K562 (cell line): ENCODE measurements around the gene TP63. TPM values are rescaled to one million over a fixed set of nuclear protein-coding genes. Genes with fewer than 3 reads are reported as not detected.

ENCODE experiments used
- ATAC-seq: fragments of 200-7000 bp; cut with Tn5 transposase; 3 replicates; pipeline ENCODE4 v1.9.1; 2020; ENCODE audit warnings: moderate library complexity
- BruUV-seq: library from RNA; stranded (reverse); fragments of 400-500 nt; replicated peaks from 2 replicates; lab custom pipeline; 2021; lab: Mats Ljungman, UMichigan
- CTCF ChIA-PET: fragments of 300-600 bp; formaldehyde crosslinking; extraction: SDS; loops from one replicate; lab custom pipeline; 2021; ENCODE audit warnings: low intra/inter-chr PET ratio; lab: Yijun Ruan, JAX
- POLR2A ChIA-PET: fragments of 300-600, 350-650 bp; sonication (Branson Sonifier 250); formaldehyde crosslinking; extraction: SDS; loops from one replicate; lab custom pipeline; 2021; ENCODE audit warnings: antibody characterized with exemption, inconsistent platforms; lab: Yijun Ruan, JAX
- DNase-seq, 4 experiments: peaks; one replicate each; pipeline versions ENCODE4 v3.0.0 to v3.0.0-alpha.2; 2011 to 2018; ENCODE audit warnings: low spot score in 3 of 4, mixed read lengths in 3 of 4; ENCODE audit errors: extremely low read depth in 1 of 4
- FAIRE-seq: peaks from 2 replicates; lab custom pipeline; 2011; peaks lifted over from hg19 to GRCh38; lab: Jason Lieb, UNC
- H2AFZ ChIP-seq: 2 replicates; pipeline ENCODE4 v1.6.0; 2011; ENCODE audit warnings: low read depth, low read length, control low read depth, inconsistent platforms
- H3K27ac ChIP-seq: fragments of 200-600 bp; 3 replicates; pipeline ENCODE4 v1.8.0; 2011; ENCODE audit warnings: low read depth, mild to moderate bottlenecking, control low read depth, inconsistent platforms, low read length, moderate library complexity, mixed read lengths; ENCODE audit errors: extremely low read depth
- H3K27me3 ChIP-seq, 2 experiments: fragments of 300-600 bp in 1 of 2; 2 replicates in 1 of 2; 3 replicates in 1 of 2; pipeline versions ENCODE4 v1.6.0 to v1.8.0; 2011; ENCODE audit warnings: inconsistent platforms in 2 of 2, low read length in 2 of 2, mild to moderate bottlenecking in 1 of 2, mixed read lengths in 1 of 2, moderate library complexity in 1 of 2; ENCODE audit not compliant: control insufficient read depth in 2 of 2, insufficient read depth in 2 of 2
- H3K36me3 ChIP-seq: fragments of 300-600 bp; 3 replicates; pipeline ENCODE4 v1.8.0; 2011; ENCODE audit warnings: mild to moderate bottlenecking, low read length, inconsistent platforms; ENCODE audit not compliant: control insufficient read depth, insufficient read depth
- H3K4me1 ChIP-seq, 2 experiments: fragments of 200-600 bp in 1 of 2; replicated peaks in 1 of 2; 2 replicates in 1 of 2; 3 replicates in 1 of 2; pipeline versions ENCODE4 v1.5.1 to v1.8.0; 2011; ENCODE audit warnings: inconsistent platforms in 2 of 2, low read length in 2 of 2, mild to moderate bottlenecking in 1 of 2, mixed read lengths in 1 of 2, moderate library complexity in 1 of 2; ENCODE audit not compliant: control insufficient read depth in 2 of 2, insufficient read depth in 2 of 2
- H3K4me2 ChIP-seq: 2 replicates; pipeline ENCODE4 v1.6.1; 2011; ENCODE audit warnings: low read length, control low read depth, inconsistent platforms, mixed read lengths; ENCODE audit not compliant: insufficient read depth
- H3K4me3 ChIP-seq: fragments of 200-600 bp; sonication (generic), shearing (Covaris generic); 2 replicates; pipeline ENCODE4 v1.5.1; 2016; ENCODE audit warnings: control low read depth, inconsistent platforms
- H3K79me2 ChIP-seq: fragments of 200-600 bp; 3 replicates; pipeline ENCODE4 v1.8.0; 2011; ENCODE audit warnings: low read length, inconsistent platforms; ENCODE audit not compliant: control insufficient read depth, insufficient read depth
- H3K9ac ChIP-seq, 2 experiments: 2 replicates each; pipeline versions ENCODE4 v1.6.0 to v1.6.1; 2011; ENCODE audit warnings: low read depth in 2 of 2, low read length in 2 of 2, control low read depth in 1 of 2, inconsistent platforms in 1 of 2, mild to moderate bottlenecking in 1 of 2, mixed read lengths in 1 of 2; ENCODE audit not compliant: insufficient read depth in 1 of 2
- H3K9me1 ChIP-seq: one replicate; pipeline ENCODE4 v1.6.0; 2011; ENCODE audit warnings: inconsistent platforms, mild to moderate bottlenecking, low read length, moderate library complexity; ENCODE audit not compliant: control insufficient read depth, insufficient read depth
- H3K9me3 ChIP-seq: replicated peaks from 2 replicates; pipeline ENCODE4 v1.5.1; 2011; ENCODE audit warnings: low read depth, low read length, inconsistent platforms; ENCODE audit not compliant: control insufficient read depth, insufficient read depth
- H4K20me1 ChIP-seq: replicated peaks from 2 replicates; pipeline ENCODE4 v1.6.1; 2011; ENCODE audit warnings: low read length, inconsistent platforms, mixed read lengths; ENCODE audit not compliant: control insufficient read depth, insufficient read depth
- GTF2B ChIP-seq: IDR thresholded peaks from 2 replicates; pipeline ENCODE4 v1.6.1; 2011; ENCODE audit not compliant: insufficient read length; ENCODE audit errors: extremely low read depth
- HMG20B ChIP-seq: fragments of 250-450 bp; sonication (Bioruptor Pico); IDR thresholded peaks from 2 replicates; pipeline ENCODE4 v1.5.0; 2021; ENCODE audit warnings: mild to moderate bottlenecking
- KLF10 ChIP-seq: fragments of 250-450 bp; sonication (Bioruptor Pico); IDR thresholded peaks from 2 replicates; pipeline ENCODE4 v1.6.1; 2021; ENCODE audit warnings: matching md5 sums
- ZNF583 ChIP-seq: fragments of 250-450 bp; sonication (Bioruptor Pico); IDR thresholded peaks from 2 replicates; pipeline ENCODE4 v1.4.0; 2020
- WGBS: fragments of 100-300 bp; shearing (Covaris generic); methylation state at CpG from one replicate; pipeline ENCODE4 v1.1.6; 2016; ENCODE audit warnings: low coverage, mixed read lengths; ENCODE audit not compliant: insufficient coverage; ENCODE audit errors: missing lambda C conversion rate; 5-methylcytosine and 5-hydroxymethylcytosine counted together
- in situ Hi-C: fragments of 300-500 bp; cut with MboI; formaldehyde crosslinking; loops from 4 replicates; pipeline ENCODE4 v1.15.0; 2018; ENCODE audit warnings: inconsistent platforms, mixed read lengths
- intact Hi-C: fragments of 100-400 bp; cut with micrococcal nuclease; formaldehyde crosslinking; loops from 2 replicates; pipeline ENCODE4 v1.14.2; 2022
- polyA plus RNA-seq, 8 experiments: library from polyadenylated mRNA; depleted of rRNA in 4 of 8; stranded (reverse) in 5 of 8; unstranded in 3 of 8; fragments of >200 nt; fragmentation: Nextera tagmentation in 2 of 8; fragmentation: Illumina TruSeq in 1 of 8; extraction: Ambion mirVana in 2 of 8; extraction: Trizol in 1 of 8; gene quantifications; 2 replicates each; pipeline versions ENCODE4 v1.2.1 to v1.2.3, GENCODE V29; 2011 to 2014; ENCODE audit warnings: inconsistent platforms in 1 of 8, missing spikeins in 1 of 8
- total RNA-seq, 7 experiments: library from RNA; depleted of rRNA in 6 of 7; stranded (reverse); fragments of >200 nt in 6 of 7; fragmentation: Illumina TruSeq in 2 of 7; extraction: Trizol in 2 of 7; gene quantifications; 2 replicates each; pipeline versions ENCODE4 v1.2.1 to v1.2.3, GENCODE V29; 2011 to 2021; ENCODE audit warnings: low replicate concordance in 1 of 7

TP63 gene
- total and polyA plus RNA-seq, 9 of the 15 experiments (the other 6 are each of a cell fraction or from before 2014, with no cell fraction given) = 0.32 to 1.4 (median 0.50) TPM

- CTCF ChIA-PET = no interaction called here
- Histone ChIP-seq H4K20me1 (no peaks in the 10 kb centered on the region), H3K79me2 (no peaks in the 10 kb centered on the region), H3K4me2 (no peak overlapping the region), H3K4me1 (no peaks in the 10 kb centered on the region), H2AFZ (no peak overlapping the region), H3K9me1 (no peaks in the 10 kb centered on the region), H3K9ac (no peak overlapping the region), H3K27ac (no peak overlapping the region), H3K36me3 (no peaks in the 10 kb centered on the region), H3K27me3 (no peaks in the 10 kb centered on the region), H3K9me3 (no peaks in the 10 kb centered on the region), H3K4me3 (no peak overlapping the region)
- POLR2A ChIA-PET = no interaction called here
- no TSS peak for BruUV-seq
- FAIRE-seq (no peak), ATAC-seq (no peak), DNase-seq (no peak)
- 2% methylated on average over 7 of the region's 7 CpGs for WGBS
- in situ Hi-C loops (no loop called here), intact Hi-C loops (no loop called here)
- TF ChIP-seq ZNF583 (CRISPR knock-in tag) = no peak
- no peak for TF ChIP-seq HMG20B (CRISPR knock-in tag)
- TF ChIP-seq KLF10 (CRISPR knock-in tag) = no peak
Observed at GRCh38 chr3:189937302-189938127, 306.3 kb downstream of the TP63 start.

GRCh38 chr3:189941125-189941524, 309.9 kb downstream of the TP63 start:
- POLR2A ChIA-PET = interaction anchor here (0.6 kb wide), 1 partner anchor 30 kb away, joined by 3 read pairs; no protein-coding TSS in a partner anchor
- WGBS = 0% methylated on average over 5 of the region's 5 CpGs
- in situ Hi-C loops = no loop called here

More at GRCh38 chr3:189941125-189941524, 309.9 kb downstream of the TP63 start:
- no peaks in the 10 kb centered on the region for H4K20me1 ChIP-seq
- H3K4me3 ChIP-seq = no peak overlapping the region
- H3K4me1 ChIP-seq = no peaks in the 10 kb centered on the region
- H3K9me3 ChIP-seq = no peaks in the 10 kb centered on the region
- H2AFZ ChIP-seq = no peak overlapping the region
- no peaks in the 10 kb centered on the region for H3K9me1 ChIP-seq
- no peak for ATAC-seq
- H3K9ac ChIP-seq = no peak overlapping the region
- CTCF ChIA-PET = no interaction called here
- no peak for TF ChIP-seq GTF2B
- intact Hi-C loops = no loop called here
- no peaks in the 10 kb centered on the region for H3K27me3 ChIP-seq
- BruUV-seq = no TSS peak
- no peaks in the 10 kb centered on the region for H3K79me2 ChIP-seq
- no peak overlapping the region for H3K27ac ChIP-seq
- no peaks in the 10 kb centered on the region for H3K36me3 ChIP-seq
- no peak for DNase-seq
- no peak for FAIRE-seq
- H3K4me2 ChIP-seq = no peak overlapping the region
